Heart left ventricle (tissue), 16 donors: ENCODE measurements around the gene SMAD7. TPM values are rescaled to one million over a fixed set of nuclear protein-coding genes. Genes with fewer than 3 reads are reported as not detected.
A peak's percentile ranks its signal among the peaks of the same experiment; 100 is the strongest.

Experiments
- ATAC-seq, 4 donors: fragments of 200-7000 bp; cut with Tn5 transposase; one replicate each; pipeline ENCODE4 v1.9.1; 2020 to 2022; ENCODE audit warnings: moderate library complexity in 4 of 4, mild to moderate bottlenecking in 3 of 4, moderate number of reproducible peaks in 1 of 4
- DNase-seq, 5 donors: peaks; one replicate each; pipeline ENCODE4 v3.0.0-alpha.2; 2020
- H3K27ac ChIP-seq, 12 donors: fragments of 200-600 bp; sonication (generic) in 4 of 12; one replicate each; pipeline versions ENCODE4 v1.5.0 to v1.8.0; 2016 to 2022; ENCODE audit warnings: mild to moderate bottlenecking in 2 of 12
- H3K27me3 ChIP-seq, 9 donors: fragments of 200-600 bp; sonication (generic) in 2 of 9; one replicate each; pipeline versions ENCODE4 v1.5.1 to v1.8.0; 2016 to 2022; ENCODE audit warnings: mild to moderate bottlenecking in 3 of 9
- H3K36me3 ChIP-seq, 9 donors: fragments of 200-600 bp; sonication (generic) in 2 of 9; one replicate each; pipeline versions ENCODE4 v1.5.0 to v1.8.0; 2018 to 2022; ENCODE audit warnings: mild to moderate bottlenecking in 2 of 9
- H3K4me1 ChIP-seq, 12 donors: fragments of 200-600 bp; sonication (generic) in 4 of 12; one replicate each; pipeline versions ENCODE4 v1.5.0 to v1.8.0; 2016 to 2022; ENCODE audit warnings: mild to moderate bottlenecking in 3 of 12
- H3K4me3 ChIP-seq, 12 donors: fragments of 200-600 bp; sonication (generic) in 4 of 12; one replicate each; pipeline versions ENCODE4 v1.5.0 to v1.8.0; 2017 to 2022; ENCODE audit warnings: mild to moderate bottlenecking in 9 of 12, moderate library complexity in 4 of 12
- H3K9me3 ChIP-seq, 12 donors: fragments of 200-600 bp; sonication (generic) in 4 of 12; one replicate each; pipeline versions ENCODE4 v1.5.0 to v1.8.0; 2016 to 2022; ENCODE audit warnings: mild to moderate bottlenecking in 1 of 12
- CTCF ChIP-seq, 12 donors: fragments of 200-600 bp; sonication (generic) in 4 of 12; IDR thresholded peaks; one replicate each; pipeline versions ENCODE4 v1.5.0 to v1.8.0; 2018 to 2022; ENCODE audit warnings: antibody characterized with exemption in 12 of 12, mild to moderate bottlenecking in 5 of 12
- POLR2A ChIP-seq, 2 donors: fragments of 450-650 bp; IDR thresholded peaks; one replicate each; pipeline ENCODE4 v1.6.1; 2017; ENCODE audit warnings: antibody characterized with exemption in 2 of 2, mild to moderate bottlenecking in 2 of 2, moderate library complexity in 2 of 2
- WGBS, 4 donors: extraction: QIAGEN DNeasy Blood & Tissue Kit in 2 of 4; methylation state at CpG; one replicate each; pipeline versions ENCODE4 v1.1.5 to v1.1.7; 2013 to 2018; 5-methylcytosine and 5-hydroxymethylcytosine counted together
- intact Hi-C, 10 donors: fragments of 100-400 bp; cut with DNase I; formaldehyde crosslinking; loops; one replicate each; pipeline versions ENCODE4 v1.11.1 to v1.14.2; 2022
- polyA plus RNA-seq, 2 donors: library from polyadenylated mRNA; stranded (reverse); fragments of 200-250 nt; gene quantifications; one replicate each; pipeline ENCODE4 v1.2.3, GENCODE V29; 2013
- total RNA-seq, 9 donors: library from RNA; depleted of rRNA in 2 of 9; stranded (reverse); fragments of >200 nt in 2 of 9; fragmentation: NEBNext Ultra II Directional in 3 of 9; extraction: Animal tissue kit (Norgen Biotek cat#: 25700) in 3 of 9; gene quantifications; one replicate each; pipeline versions ENCODE4 v1.1.0 to v1.2.4, GENCODE V29; 2016 to 2023
- donor health status: ischemic (EF 13 %, LVEDD 7.1; RV severe dilation, severe dysfunction).
- donor health status: healthy with polysubstance abuse.
- donor health status: DM: no; HTN: yes; CAD: no.
- donor health status: DM: no; HTN: no; CAD: no.
- donor health status: ischemic (EF 25% LVEDD 6.9; RV normal size, moderate dysfunction).
- donor health status: ischemic (EF 25% LVEDD 5.7; RV mildly dilated, moderate dysfunction).
- donor health status: healthy.
- donor health status: DM: yes; HTN: yes; CAD: no.
- donor health status: ischemic (EF 35%, LVEDD 5.7; RV mildly dilated, moderate dysfunction).
- donor health status: nonischemic (EF 11% LVEDD 7.7; RV severe dilation, severe dysfunction).
- donor health status: DM: yes; HTN: yes; CAD: no.
- donor health status: PGD.
- donor health status: ischemic (EF 29% LVEDD 5.4; RV normal size, mild dysfunction).
- donor health status: nonischemic (EF 23%, LVEDD 6.1; RV moderate dilation, normal function).

Gene SMAD7
- total and polyA plus RNA-seq, 11 donors = 9.1 to 32.0 (median 19.9) TPM

GRCh38 chr18:48899558-48900174 lies 51.1 kb downstream of the SMAD7 start:
- no peak overlapping the region for H3K27ac ChIP-seq
- intact Hi-C loops = loop anchor here in 1 of 10 donors (5.0 kb wide), 1 partner anchor 48 kb away; no protein-coding TSS in a partner anchor
- H3K4me3 ChIP-seq = no peak overlapping the region
- no peaks in the 10 kb centered on the region for H3K36me3 ChIP-seq
- TF ChIP-seq POLR2A (IDR thresholded peaks at IDR 0.05) (no peak), CTCF (IDR thresholded peaks at IDR 0.05) (no peak)
- H3K9me3 ChIP-seq = peaks cover 0 to 9% (median 0%) of the 10 kb centered on the region in 12 donors
- DNase-seq (no peak), ATAC-seq (no peak)
- H3K4me1 ChIP-seq = peaks cover 3 to 57% (median 20%) of the 10 kb centered on the region in 12 donors
- WGBS, 4 donors = 87 to 90% (median 88%) methylated on average over 4 of the region's 4 CpGs
- no peaks in the 10 kb centered on the region for H3K27me3 ChIP-seq

GRCh38 chr18:48898521-48898920 lies 52.2 kb downstream of the SMAD7 start:
- peaks cover 0 to 5% (median 0%) of the 10 kb centered on the region in 12 donors for H3K9me3 ChIP-seq
- H3K4me1 ChIP-seq = peaks cover 3 to 49% (median 21%) of the 10 kb centered on the region in 12 donors
- ATAC-seq = no peak
- TF ChIP-seq CTCF (IDR thresholded peaks at IDR 0.05) = no peak
- no peak for TF ChIP-seq POLR2A (IDR thresholded peaks at IDR 0.05)
- H3K4me3 ChIP-seq = no peak overlapping the region
- no peaks in the 10 kb centered on the region for H3K27me3 ChIP-seq
- intact Hi-C loops = no loop called here
- peak overlapping the region in 1 of 12 donors; percentile 55 for H3K27ac ChIP-seq
- no peaks in the 10 kb centered on the region for H3K36me3 ChIP-seq
- WGBS, 4 donors = 86 to 92% (median 88%) methylated on average over 4 of the region's 4 CpGs
- no peak for DNase-seq

- TF ChIP-seq POLR2A (IDR thresholded peaks at IDR 0.05) (no peak), CTCF (IDR thresholded peaks at IDR 0.05) (no peak)
- no peak for DNase-seq
- Histone ChIP-seq H3K27me3 (no peaks in the 10 kb centered on the region), H3K27ac (peak overlapping the region in 3 of 12 donors; percentile 11 to 84 (median 13)), H3K9me3 (peaks cover 0 to 5% (median 0%) of the 10 kb centered on the region in 12 donors), H3K4me3 (no peak overlapping the region), H3K36me3 (no peaks in the 10 kb centered on the region), H3K4me1 (peaks cover 3 to 39% (median 14%) of the 10 kb centered on the region in 12 donors)
- no peak for ATAC-seq
- intact Hi-C loops = no loop called here
- WGBS, 4 donors = 68 to 84% (median 71%) methylated on average over 5 of the region's 5 CpGs
These were observed 53.2 kb downstream of the SMAD7 start for GRCh38 chr18:48897531-48897930.

GRCh38 chr18:48896875-48897511 lies 53.8 kb downstream of the SMAD7 start:
- Histone ChIP-seq H3K4me1 (peaks cover 3 to 33% (median 9%) of the 10 kb centered on the region in 12 donors), H3K9me3 (peaks cover 0 to 5% (median 0%) of the 10 kb centered on the region in 12 donors), H3K4me3 (no peak overlapping the region), H3K27ac (peak overlapping the region in 4 of 12 donors; percentile 11 to 84 (median 14)), H3K36me3 (no peaks in the 10 kb centered on the region), H3K27me3 (no peaks in the 10 kb centered on the region)
- TF ChIP-seq POLR2A (IDR thresholded peaks at IDR 0.05) (no peak), CTCF (IDR thresholded peaks at IDR 0.05) (peak in 1 of 12 donors; percentile 17)
- DNase-seq = peak; percentile 62 to 81 (median 75)
- WGBS, 4 donors = 82 to 90% (median 89%) methylated on average over 9 of the region's 9 CpGs
- intact Hi-C loops = no loop called here
- ATAC-seq = peak; percentile 54 to 85 (median 73)
